Cerebellar cortex (tissue), 1 donor: ENCODE measurements around the gene PYGO2.
A peak's percentile ranks its signal among the peaks of the same experiment; 100 is the strongest.
"Not testable (repeated sequence)": the region's sequence is repeated elsewhere in the genome, so short reads cannot be mapped to it uniquely, and the experiment has no call there.

Source experiments
- DNase-seq: peaks from one replicate; pipeline ENCODE4 v3.0.0-alpha.2; 2015; ENCODE audit warnings: low spot score

Gene PYGO2

GRCh38 chr1:154982341-154982740 lies 20.8 kb upstream of the PYGO2 start:
- DNase-seq: no peak

- no peak for DNase-seq
Measured at GRCh38 chr1:154978360-154978759, 16.8 kb upstream of the PYGO2 start.

DNA sequence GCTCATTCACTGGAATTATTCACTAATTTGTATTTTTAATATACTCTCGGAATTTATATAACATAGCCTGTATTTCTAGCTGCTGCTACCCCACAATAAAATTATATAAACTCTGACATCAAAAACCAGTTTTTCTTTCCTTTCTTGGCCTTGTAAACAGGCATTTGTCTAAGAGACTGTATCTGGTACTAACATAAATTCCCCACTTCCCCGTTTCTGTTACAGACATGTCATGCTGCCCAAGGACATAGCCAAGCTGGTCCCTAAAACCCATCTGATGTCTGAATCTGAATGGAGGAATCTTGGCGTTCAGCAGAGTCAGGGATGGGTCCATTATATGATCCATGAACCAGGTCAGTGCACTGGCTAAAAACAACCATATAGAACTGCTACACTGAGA lies 16.2 kb upstream of the PYGO2 start:
- not testable (repeated sequence) for DNase-seq

DNA sequence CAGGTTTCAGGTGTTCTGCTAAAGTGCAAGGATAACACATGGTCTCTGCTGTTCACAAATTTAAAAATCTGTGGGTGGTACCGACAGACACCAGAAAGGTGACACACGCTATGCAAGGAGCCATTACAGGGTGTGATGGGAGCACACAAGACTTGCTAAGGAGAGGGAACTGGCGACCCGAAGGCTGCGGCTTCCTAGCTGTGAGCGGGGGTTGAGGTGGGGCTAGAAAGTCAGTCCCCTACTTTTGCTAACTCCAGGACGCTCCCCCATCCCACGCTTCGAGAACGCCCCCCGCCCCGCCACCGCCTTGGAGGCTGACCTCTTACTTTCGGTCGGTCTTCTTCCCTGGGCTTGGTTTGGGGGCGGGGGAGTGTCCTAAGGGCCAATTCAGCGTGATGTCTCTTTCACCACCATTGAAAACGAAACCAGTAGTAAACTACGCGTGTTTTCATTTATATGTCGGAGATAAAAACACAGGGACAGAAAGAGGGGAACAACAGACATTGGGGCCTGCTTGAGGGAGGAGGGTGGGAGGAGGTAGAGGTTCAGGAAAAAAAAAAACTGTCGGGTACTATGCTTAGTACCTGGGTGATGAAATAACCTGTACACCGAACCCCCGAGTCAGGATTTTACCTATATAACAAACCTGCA lies 14.0 kb upstream of the PYGO2 start:
- no peak for DNase-seq

DNA sequence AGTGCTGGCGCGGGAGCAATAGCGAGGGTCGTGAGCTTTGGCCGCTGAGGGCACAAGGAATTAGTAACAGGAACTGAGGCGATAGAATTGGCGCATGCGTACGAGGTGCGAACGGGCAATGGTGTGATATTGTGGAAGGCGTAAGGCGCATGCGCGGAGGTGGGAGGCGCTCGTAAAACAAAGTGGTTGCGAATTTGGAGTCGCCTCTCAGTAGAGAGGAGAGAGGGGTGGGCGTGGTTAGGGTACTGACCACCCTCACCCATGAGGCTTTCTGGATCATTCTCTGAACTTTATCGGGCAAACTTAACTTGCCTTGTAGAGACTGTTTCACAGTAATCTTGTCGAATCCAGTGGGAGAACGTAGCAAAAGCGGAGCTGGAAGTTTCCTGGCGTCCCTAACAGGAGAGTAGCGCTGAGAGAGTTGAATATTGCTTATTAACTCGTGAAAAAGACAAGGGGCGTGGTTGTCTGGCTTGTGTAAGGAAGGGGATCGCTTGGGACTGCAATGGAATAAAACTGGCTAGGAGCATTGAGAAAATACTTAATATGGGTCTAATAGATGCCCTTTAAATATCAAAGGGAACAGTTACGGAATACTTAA lies 13.3 kb upstream of the PYGO2 start:
- peak; percentile 97 for DNase-seq

DNA sequence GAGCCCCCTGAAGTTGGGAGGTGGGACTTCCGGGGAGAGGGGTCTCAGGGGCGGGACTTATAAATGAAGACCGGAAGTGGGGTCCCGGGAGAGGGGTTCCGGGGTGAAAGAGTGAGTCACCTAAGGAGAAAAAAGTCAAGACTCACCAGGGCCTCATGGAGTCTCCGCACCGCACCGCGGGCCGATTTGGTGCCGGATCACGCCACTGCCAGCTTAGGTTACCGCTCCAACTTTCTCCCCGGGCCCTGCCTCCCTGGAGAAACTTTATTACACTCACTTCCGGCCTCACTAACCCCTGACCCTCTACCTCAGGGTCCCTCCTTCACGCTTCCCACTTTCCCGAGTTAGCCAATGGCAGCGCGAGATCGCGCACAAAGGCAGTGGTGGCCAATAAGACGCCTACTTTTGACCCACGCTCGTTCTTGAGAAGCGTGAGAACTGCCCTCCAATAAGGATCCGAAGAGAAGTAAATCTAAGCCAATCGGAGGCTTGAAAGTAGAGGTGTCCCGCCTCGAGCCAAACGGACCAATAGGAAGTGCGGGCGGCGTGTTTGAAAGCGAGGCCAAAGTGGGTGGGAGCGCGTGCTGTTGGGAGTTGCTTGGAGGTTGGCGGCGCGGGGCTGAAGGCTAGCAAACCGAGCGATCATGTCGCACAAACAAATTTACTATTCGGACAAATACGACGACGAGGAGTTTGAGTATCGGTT lies 12.7 kb upstream of the PYGO2 start, which contains the start of gene CKS1B:
Gene CKS1B, plus strand, starts transcription at position 580 of the 706 bp plus-strand sequence. Its CDS starts 65 bp downstream, at position 645.
- DNase-seq: peak; percentile 100

DNA sequence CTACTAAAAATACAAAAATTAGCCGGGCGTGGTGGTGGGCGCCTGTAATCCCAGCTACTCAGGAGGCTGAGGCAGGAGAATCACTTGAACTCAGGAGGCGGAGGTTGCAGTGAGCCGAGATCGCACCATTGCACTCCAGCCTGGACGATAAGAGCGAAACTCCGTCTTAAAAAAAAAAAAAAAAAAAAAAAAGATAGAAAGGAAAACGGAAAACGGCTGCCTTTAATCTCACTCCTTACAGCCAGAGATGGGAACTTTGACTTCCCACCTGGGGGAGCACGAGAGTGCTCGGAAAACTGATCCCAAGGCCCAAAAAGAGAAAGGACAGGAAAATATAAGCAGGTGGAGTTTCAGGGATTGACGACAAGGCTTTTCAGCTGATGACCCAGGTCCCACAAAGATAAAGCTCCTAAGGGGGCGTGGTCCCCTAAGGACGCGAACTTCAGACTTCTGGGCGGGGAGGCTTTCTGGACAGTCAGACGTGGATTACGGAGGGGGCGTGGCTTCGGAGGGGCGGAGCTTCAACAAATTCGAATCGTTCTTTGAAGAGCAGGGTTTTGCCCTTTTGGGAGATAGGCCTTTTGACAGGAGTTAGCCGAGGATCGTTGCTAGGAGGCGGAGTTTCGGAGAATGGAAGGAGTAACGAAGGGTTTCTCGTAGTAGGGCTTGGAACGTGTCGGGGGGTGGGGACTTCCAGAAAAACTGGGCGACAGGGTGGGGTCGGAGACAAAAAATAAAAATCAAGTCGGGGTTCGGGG lies 11.9 kb upstream of the PYGO2 start:
- DNase-seq: peak; percentile 96

- DNase-seq: peak; percentile 90
Measured at GRCh38 chr1:154972517-154973343, 11.1 kb upstream of the PYGO2 start.

GRCh38 chr1:154972213-154972516 lies 10.6 kb upstream of the PYGO2 start:
- no peak for DNase-seq

- DNase-seq: no peak
Measured at GRCh38 chr1:154971341-154971998, 9.9 kb upstream of the PYGO2 start.

GRCh38 chr1:154970631-154971340 lies 9.2 kb upstream of the PYGO2 start, which contains the start of gene SHC1:
TSS of gene SHC1 (minus strand) at chr1:154970747. CDS start at chr1:154970526, 221 bp downstream.
- peak; percentile 98 for DNase-seq

DNA sequence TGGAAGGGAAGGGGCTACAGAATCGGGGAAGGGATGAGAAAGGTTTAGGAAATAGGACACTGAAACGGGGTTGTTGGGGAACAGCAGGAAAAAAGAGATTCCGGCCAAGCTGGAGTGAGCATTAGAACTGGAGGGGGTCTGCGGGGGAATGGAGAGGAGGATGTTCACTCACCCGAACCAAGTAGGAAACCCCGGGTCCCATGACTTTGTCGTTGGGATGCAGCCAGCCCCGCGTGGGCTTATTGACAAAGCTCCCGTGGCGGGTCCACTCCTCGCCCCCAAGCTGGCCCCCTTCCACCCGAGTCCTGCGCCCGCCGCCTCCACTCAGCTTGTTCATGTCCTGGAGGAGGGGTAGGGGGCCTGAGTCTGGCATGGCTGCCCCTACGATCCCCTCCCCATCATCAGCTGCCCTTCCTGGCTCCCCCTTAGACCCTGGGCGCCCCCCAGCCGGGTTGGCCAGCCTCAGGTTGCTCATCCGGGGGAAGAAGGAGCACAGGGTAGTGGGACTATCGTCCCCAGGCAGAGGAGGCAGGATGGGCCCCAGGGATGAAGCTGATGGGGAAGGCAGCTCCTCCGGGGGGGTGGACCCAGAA lies 8.4 kb upstream of the PYGO2 start:
- no peak for DNase-seq

DNA sequence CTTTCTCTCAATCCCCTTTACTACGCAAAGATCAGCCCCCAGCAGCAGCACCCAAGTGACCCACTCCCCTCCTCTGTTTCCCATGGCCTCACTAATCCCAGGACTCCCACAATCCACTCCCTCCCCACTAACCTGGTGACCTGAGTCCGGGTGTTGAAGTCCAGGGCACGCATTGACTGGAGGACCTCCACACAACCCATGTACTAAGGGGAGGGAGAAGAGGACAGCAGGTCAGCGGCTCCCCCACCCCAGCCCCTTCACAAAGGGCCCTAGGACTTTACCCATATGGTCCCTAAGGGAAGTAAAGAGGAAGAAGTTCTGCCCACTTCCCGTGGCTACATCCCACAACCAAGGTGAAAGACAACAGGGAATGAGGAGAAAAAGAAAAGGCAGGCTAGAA lies 7.7 kb upstream of the PYGO2 start:
- DNase-seq: no peak

- no peak for DNase-seq
Measured at GRCh38 chr1:154968731-154969130, 7.1 kb upstream of the PYGO2 start.

DNA sequence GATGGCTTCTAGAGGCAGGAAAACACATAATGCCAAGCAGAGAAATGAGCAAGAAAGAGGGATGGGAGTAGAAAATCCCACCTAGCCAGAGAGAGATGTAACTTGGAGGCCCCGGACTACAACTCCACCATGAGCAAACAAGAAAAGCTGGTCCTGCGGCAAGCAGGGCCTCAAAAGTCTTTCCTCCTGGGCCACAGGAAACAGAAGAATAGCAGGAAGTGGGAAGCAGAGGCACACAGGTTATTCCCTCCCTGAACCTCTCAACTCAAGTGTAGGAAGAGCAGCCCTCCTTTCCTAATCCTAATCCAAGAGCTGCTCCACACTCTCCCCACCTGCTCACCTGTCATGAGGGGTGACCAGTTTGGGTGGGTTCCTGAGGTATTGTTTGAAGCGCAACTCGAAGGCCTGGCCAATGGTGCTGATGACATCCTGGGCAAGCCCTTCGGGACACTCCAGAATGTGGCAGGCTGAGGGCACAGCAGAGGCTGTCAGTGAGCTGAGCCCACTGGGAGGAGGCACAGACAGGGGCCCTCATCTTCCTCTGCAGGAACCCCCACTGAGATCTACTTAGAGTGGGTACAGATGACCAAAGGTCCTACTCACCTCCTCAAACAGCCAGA lies 5.9 kb upstream of the PYGO2 start:
- DNase-seq: no peak

DNA sequence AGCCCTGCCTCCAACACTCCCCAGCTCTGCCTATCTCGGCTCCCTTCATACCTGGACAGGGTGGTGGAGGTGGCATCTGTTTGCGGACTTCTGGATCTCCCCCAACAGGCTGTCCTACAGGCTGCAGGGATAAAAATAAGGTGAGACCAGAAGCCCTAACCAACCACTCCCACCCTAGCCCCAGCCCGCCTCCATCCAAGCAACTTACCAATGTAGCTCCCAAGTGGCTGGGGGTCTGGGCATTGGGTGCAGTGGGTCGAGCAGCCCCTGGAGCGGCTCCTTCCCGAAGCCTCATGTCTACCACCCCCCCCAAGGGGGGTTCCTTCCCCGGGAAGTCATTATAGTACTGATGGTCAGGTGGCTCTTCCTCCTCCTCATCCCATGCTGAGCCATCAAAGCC lies 4.5 kb upstream of the PYGO2 start:
- DNase-seq: no peak

- DNase-seq: no peak
Measured at GRCh38 chr1:154964359-154964758, 2.8 kb upstream of the PYGO2 start.

DNA sequence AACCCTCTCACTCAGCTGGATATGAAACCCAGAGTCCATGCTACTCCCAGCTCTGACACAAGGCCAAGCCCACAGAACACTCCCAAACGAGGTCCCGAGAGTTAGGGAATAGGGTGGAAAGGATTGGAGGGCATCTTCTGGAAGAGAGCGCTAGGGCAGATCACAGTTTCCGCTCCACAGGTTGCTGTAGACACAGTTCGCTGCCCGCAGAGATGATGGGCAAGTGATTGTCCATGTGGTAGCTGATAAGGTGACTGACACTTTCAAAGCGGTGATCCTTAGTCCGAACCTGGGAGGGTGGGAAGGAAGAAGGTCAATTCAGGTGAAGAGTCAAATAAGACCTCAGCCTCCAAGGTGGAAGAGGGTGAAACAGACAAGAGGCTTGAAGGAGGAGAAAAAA lies 2.1 kb upstream of the PYGO2 start:
- DNase-seq: no peak

GRCh38 chr1:154962795-154963330 lies 1.3 kb upstream of the PYGO2 start:
- no peak for DNase-seq
